Esophagus squamous epithelium (tissue), 4 donors: Measurements from ENCODE around the gene ADAMTS12.

Experiments
- POLR2A ChIP-seq, 4 donors: fragments of 450-650 bp; IDR thresholded peaks; one replicate each; pipeline ENCODE4 v1.6.1; 2017; ENCODE audit warnings: antibody characterized with exemption in 4 of 4, mild to moderate bottlenecking in 4 of 4, moderate library complexity in 3 of 4
- TF ChIP-seq, protein P1 (sequence below), 6 experiments: fragments of 450-650 bp in 4 of 6; fragments of 200-600 bp in 2 of 6; sonication (generic) in 2 of 6; IDR thresholded peaks; one replicate each; pipeline ENCODE4 v1.5.1; 2016 to 2019; ENCODE audit warnings: antibody characterized with exemption in 6 of 6, mild to moderate bottlenecking in 4 of 6, moderate library complexity in 4 of 6

DNA sequence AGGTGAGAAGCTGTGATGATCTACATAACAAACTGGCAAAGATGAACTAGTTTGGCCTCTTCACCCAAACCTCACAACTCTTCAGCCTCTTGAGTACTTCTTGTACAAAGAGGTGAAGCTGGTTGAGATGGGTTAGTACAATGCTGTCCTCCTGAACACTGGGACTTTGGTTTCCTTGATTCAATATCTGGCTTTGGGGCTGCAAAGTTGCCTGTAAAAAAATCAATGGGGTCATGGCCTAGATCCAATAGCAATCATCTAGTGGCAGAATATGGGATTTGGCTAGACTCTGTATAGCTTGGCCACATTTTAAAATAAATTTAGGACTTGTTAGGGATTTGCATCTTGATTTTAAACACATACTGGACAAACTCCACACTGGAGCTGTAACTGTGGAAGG is 179.1 kb downstream of the ADAMTS12 start:
- TF ChIP-seq, protein P1, sequence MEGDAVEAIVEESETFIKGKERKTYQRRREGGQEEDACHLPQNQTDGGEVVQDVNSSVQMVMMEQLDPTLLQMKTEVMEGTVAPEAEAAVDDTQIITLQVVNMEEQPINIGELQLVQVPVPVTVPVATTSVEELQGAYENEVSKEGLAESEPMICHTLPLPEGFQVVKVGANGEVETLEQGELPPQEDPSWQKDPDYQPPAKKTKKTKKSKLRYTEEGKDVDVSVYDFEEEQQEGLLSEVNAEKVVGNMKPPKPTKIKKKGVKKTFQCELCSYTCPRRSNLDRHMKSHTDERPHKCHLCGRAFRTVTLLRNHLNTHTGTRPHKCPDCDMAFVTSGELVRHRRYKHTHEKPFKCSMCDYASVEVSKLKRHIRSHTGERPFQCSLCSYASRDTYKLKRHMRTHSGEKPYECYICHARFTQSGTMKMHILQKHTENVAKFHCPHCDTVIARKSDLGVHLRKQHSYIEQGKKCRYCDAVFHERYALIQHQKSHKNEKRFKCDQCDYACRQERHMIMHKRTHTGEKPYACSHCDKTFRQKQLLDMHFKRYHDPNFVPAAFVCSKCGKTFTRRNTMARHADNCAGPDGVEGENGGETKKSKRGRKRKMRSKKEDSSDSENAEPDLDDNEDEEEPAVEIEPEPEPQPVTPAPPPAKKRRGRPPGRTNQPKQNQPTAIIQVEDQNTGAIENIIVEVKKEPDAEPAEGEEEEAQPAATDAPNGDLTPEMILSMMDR (IDR thresholded peaks at IDR 0.05), result no peak
- TF ChIP-seq POLR2A (IDR thresholded peaks at IDR 0.05), result no peak
